ENCODE results near the gene ZNF670.

DNA sequence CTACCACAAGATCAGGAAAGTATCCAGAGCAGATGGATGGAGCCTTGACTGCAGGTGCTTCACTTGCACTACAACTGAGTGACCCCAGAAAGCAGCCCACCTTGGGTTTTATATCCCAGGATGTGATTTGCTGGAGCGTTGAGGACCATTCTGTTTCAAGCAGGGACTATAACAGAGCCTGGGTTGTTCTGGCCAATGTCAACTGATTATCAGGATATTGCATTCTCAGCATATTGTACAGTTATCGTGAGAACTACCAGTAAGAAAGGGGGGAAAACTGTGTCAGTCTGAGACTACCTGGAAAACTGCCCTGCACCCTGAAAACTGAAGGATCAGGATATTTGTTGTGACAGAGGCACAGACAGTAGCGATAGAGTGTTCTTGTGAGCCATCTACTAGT is 17.5 kb upstream of the ZNF670 start:
- TF ChIP-seq, protein P1, sequence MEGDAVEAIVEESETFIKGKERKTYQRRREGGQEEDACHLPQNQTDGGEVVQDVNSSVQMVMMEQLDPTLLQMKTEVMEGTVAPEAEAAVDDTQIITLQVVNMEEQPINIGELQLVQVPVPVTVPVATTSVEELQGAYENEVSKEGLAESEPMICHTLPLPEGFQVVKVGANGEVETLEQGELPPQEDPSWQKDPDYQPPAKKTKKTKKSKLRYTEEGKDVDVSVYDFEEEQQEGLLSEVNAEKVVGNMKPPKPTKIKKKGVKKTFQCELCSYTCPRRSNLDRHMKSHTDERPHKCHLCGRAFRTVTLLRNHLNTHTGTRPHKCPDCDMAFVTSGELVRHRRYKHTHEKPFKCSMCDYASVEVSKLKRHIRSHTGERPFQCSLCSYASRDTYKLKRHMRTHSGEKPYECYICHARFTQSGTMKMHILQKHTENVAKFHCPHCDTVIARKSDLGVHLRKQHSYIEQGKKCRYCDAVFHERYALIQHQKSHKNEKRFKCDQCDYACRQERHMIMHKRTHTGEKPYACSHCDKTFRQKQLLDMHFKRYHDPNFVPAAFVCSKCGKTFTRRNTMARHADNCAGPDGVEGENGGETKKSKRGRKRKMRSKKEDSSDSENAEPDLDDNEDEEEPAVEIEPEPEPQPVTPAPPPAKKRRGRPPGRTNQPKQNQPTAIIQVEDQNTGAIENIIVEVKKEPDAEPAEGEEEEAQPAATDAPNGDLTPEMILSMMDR (conservative IDR thresholded peaks at IDR 0.05; ENCODE audit: low read depth, low read length) = no peak
- TF ChIP-seq EZH2 (IDR thresholded peaks at IDR 0.05; ENCODE audit: low read length, unreplicated experiment) = no peak
- TF ChIP-seq EZH2phosphoT487 (IDR thresholded peaks at IDR 0.05; ENCODE audit: borderline replicate concordance, low read length) = no peak

Data from PC-3 (cell line).